H9 (cell line): ENCODE data around the gene SULF2. TPM values are rescaled to one million over a fixed set of nuclear protein-coding genes. Genes with fewer than 3 reads are reported as not detected.

ENCODE experiments used
- DNase-seq: peaks from one replicate; pipeline ENCODE4 v3.0.0-alpha.2; 2017
- H2AFZ ChIP-seq: one replicate; pipeline ENCODE4 v1.6.1; 2013; ENCODE audit warnings: mild to moderate bottlenecking, low read length, control low read depth, moderate library complexity
- H2AK5ac ChIP-seq: 2 replicates; pipeline ENCODE4 v1.6.1; 2013; ENCODE audit warnings: low read length, control low read depth, mixed read lengths; ENCODE audit not compliant: insufficient read length
- H2BK120ac ChIP-seq: one replicate; pipeline ENCODE4 v1.6.1; 2013; ENCODE audit warnings: low read depth, mild to moderate bottlenecking, low read length, control low read depth, inconsistent platforms; ENCODE audit not compliant: poor library complexity, severe bottlenecking
- H2BK12ac ChIP-seq: 2 replicates; pipeline ENCODE4 v1.6.1; 2013; ENCODE audit warnings: low read length, control low read depth, mixed read lengths, low read depth; ENCODE audit not compliant: insufficient read length
- H2BK15ac ChIP-seq: 2 replicates; pipeline ENCODE4 v1.6.1; 2013; ENCODE audit warnings: low read depth, low read length, control low read depth
- H2BK20ac ChIP-seq: one replicate; pipeline ENCODE4 v1.6.1; 2013; ENCODE audit warnings: low read depth, mild to moderate bottlenecking, low read length, control low read depth, inconsistent platforms; ENCODE audit not compliant: poor library complexity, severe bottlenecking
- H2BK5ac ChIP-seq: 2 replicates; pipeline ENCODE4 v1.6.1; 2013; ENCODE audit warnings: low read length, control low read depth, mixed read lengths; ENCODE audit not compliant: insufficient read length
- H3K14ac ChIP-seq: 2 replicates; pipeline ENCODE4 v1.6.1; 2013; ENCODE audit warnings: low read length, control low read depth; ENCODE audit not compliant: insufficient read depth
- H3K18ac ChIP-seq: 2 replicates; pipeline ENCODE4 v1.6.1; 2013; ENCODE audit warnings: low read depth, mild to moderate bottlenecking, mixed read lengths, low read length, control low read depth; ENCODE audit not compliant: insufficient read length
- H3K23ac ChIP-seq: 2 replicates; pipeline ENCODE4 v1.6.1; 2013; ENCODE audit warnings: low read length, control low read depth, mixed read lengths, low read depth; ENCODE audit not compliant: insufficient read length
- H3K23me2 ChIP-seq: 2 replicates; pipeline ENCODE4 v1.6.1; 2013; ENCODE audit warnings: low read depth, mild to moderate bottlenecking, mixed read lengths, low read length, control low read depth; ENCODE audit not compliant: insufficient read length, poor library complexity, severe bottlenecking
- H3K27ac ChIP-seq: 2 replicates; pipeline ENCODE4 v1.5.1; 2013; ENCODE audit warnings: low read length, control low read depth, mixed read lengths, low read depth; ENCODE audit not compliant: insufficient read length
- H3K27me3 ChIP-seq: 2 replicates; pipeline ENCODE4 v1.6.1; 2013; ENCODE audit warnings: low read length, control low read depth, inconsistent platforms; ENCODE audit not compliant: insufficient read depth
- H3K4ac ChIP-seq: 2 replicates; pipeline ENCODE4 v1.6.1; 2013; ENCODE audit warnings: low read depth, mild to moderate bottlenecking, control low read depth, inconsistent platforms, low read length, moderate library complexity
- H3K4me1 ChIP-seq: 2 replicates; pipeline ENCODE4 v1.6.1; 2013; ENCODE audit warnings: low read length, control low read depth, inconsistent platforms; ENCODE audit not compliant: insufficient read depth
- H3K4me2 ChIP-seq: 2 replicates; pipeline ENCODE4 v1.6.1; 2013; ENCODE audit warnings: low read length, control low read depth, mixed read lengths; ENCODE audit not compliant: insufficient read length, insufficient read depth
- H3K56ac ChIP-seq: 2 replicates; pipeline ENCODE4 v1.6.1; 2013; ENCODE audit warnings: low read depth, mild to moderate bottlenecking, mixed read lengths, low read length, control low read depth; ENCODE audit not compliant: insufficient read length
- H3K79me1 ChIP-seq: 2 replicates; pipeline ENCODE4 v1.6.1; 2013; ENCODE audit warnings: low read depth, mild to moderate bottlenecking, moderate library complexity, low read length, control low read depth, inconsistent platforms; ENCODE audit not compliant: insufficient read depth, poor library complexity, severe bottlenecking
- H3K79me2 ChIP-seq: 2 replicates; pipeline ENCODE4 v1.6.1; 2013; ENCODE audit warnings: low read length, control low read depth, inconsistent platforms; ENCODE audit not compliant: insufficient read depth
- H3K9ac ChIP-seq: 2 replicates; pipeline ENCODE4 v1.6.1; 2013; ENCODE audit warnings: low read length, control low read depth, mixed read lengths; ENCODE audit not compliant: insufficient read length; ENCODE audit errors: extremely low read depth
- H3K9me3 ChIP-seq: one replicate; pipeline ENCODE4 v1.6.1; 2013; ENCODE audit warnings: low read depth, low read length, inconsistent platforms; ENCODE audit not compliant: control insufficient read depth
- H3T11ph ChIP-seq: one replicate; pipeline ENCODE4 v1.6.1; 2013; ENCODE audit warnings: mild to moderate bottlenecking, low read length, control low read depth, inconsistent platforms
- H4K20me1 ChIP-seq: one replicate; pipeline ENCODE4 v1.6.1; 2013; ENCODE audit not compliant: control insufficient read depth, insufficient read length, insufficient read depth
- H4K5ac ChIP-seq: 2 replicates; pipeline ENCODE4 v1.6.1; 2013; ENCODE audit warnings: low read depth, mild to moderate bottlenecking, mixed read lengths, low read length, control low read depth; ENCODE audit not compliant: insufficient read length
- H4K8ac ChIP-seq: replicated peaks from 2 replicates; pipeline ENCODE4 v1.6.1; 2013; ENCODE audit warnings: low read length, control low read depth, mixed read lengths, low read depth; ENCODE audit not compliant: insufficient read length
- H4K91ac ChIP-seq: 2 replicates; pipeline ENCODE4 v1.6.1; 2013; ENCODE audit warnings: low read depth, mild to moderate bottlenecking, moderate library complexity, mixed read lengths, low read length, control low read depth; ENCODE audit not compliant: insufficient read length
- H3K27ac Mint-ChIP-seq, 3 experiments: 2 replicates in 2 of 3; 3 replicates in 1 of 3; pipeline ENCODE4 v1.8.0; 2020 to 2021; ENCODE audit warnings: mixed read lengths in 3 of 3, mild to moderate bottlenecking in 1 of 3, moderate library complexity in 1 of 3
- H3K27me3 Mint-ChIP-seq: 2 replicates; pipeline ENCODE4 v1.8.0; 2021; ENCODE audit warnings: low read depth, mild to moderate bottlenecking, moderate library complexity, mixed read lengths
- H3K36me3 Mint-ChIP-seq, 3 experiments: 2 replicates in 2 of 3; 3 replicates in 1 of 3; pipeline ENCODE4 v1.8.0; 2020 to 2021; ENCODE audit warnings: low read depth in 3 of 3, mixed read lengths in 3 of 3; ENCODE audit not compliant: insufficient read depth in 1 of 3
- H3K4me1 Mint-ChIP-seq, 2 experiments: 2 replicates each; pipeline ENCODE4 v1.8.0; 2020; ENCODE audit warnings: mixed read lengths in 2 of 2
- H3K4me3 Mint-ChIP-seq, 2 experiments: 2 replicates in 1 of 2; 3 replicates in 1 of 2; pipeline ENCODE4 v1.8.0; 2020 to 2021; ENCODE audit warnings: mild to moderate bottlenecking in 2 of 2, mixed read lengths in 2 of 2, moderate library complexity in 1 of 2
- H3K9me3 Mint-ChIP-seq, 2 experiments: 2 replicates in 1 of 2; 3 replicates in 1 of 2; pipeline ENCODE4 v1.8.0; 2020; ENCODE audit warnings: mild to moderate bottlenecking in 2 of 2, mixed read lengths in 2 of 2, moderate library complexity in 1 of 2
- CTCF ChIP-seq: fragments of 200-600 bp; sonication (generic); conservative IDR thresholded peaks from 3 replicates; pipeline ENCODE4 v1.8.0; 2021; ENCODE audit warnings: antibody characterized with exemption, mild to moderate bottlenecking
- WGBS: extraction: QIAGEN DNeasy Blood & Tissue Kit; methylation state at CpG from one replicate; pipeline ENCODE4 v1.1.7; 2013; ENCODE audit warnings: missing lambda C conversion rate, low lambda C conversion rate, mixed read lengths; ENCODE audit not compliant: insufficient read length; ENCODE audit errors: extremely low coverage; 5-methylcytosine and 5-hydroxymethylcytosine counted together
- total RNA-seq: library from RNA; stranded (reverse); gene quantifications from 2 replicates; pipeline ENCODE4 v1.2.1, GENCODE V29; 2021

Gene SULF2
- total RNA-seq, 1 experiment from 2014 or later = 31.2 TPM

- no peak overlapping the region for H3K4me2 ChIP-seq
- no peak overlapping the region for H4K5ac ChIP-seq
- no peaks in the 10 kb centered on the region; a peak in 1 of 5 replicates for H3K9me3 Mint-ChIP-seq
- H3K4me1 ChIP-seq = no peaks in the 10 kb centered on the region
- H3K27ac Mint-ChIP-seq = peak overlapping the region in 2 of 3 experiments; percentile 64 to 65; a peak in 4 of 7 replicates
- no peak overlapping the region for H3K27ac ChIP-seq
- H3K23me2 ChIP-seq = no peaks in the 10 kb centered on the region
- no peak overlapping the region for H3K18ac ChIP-seq
- no peak overlapping the region for H3T11ph ChIP-seq
- H4K91ac ChIP-seq = no peak overlapping the region
- no peaks in the 10 kb centered on the region for H4K20me1 ChIP-seq
- no peak overlapping the region for H3K23ac ChIP-seq
- H3K79me1 ChIP-seq = no peaks in the 10 kb centered on the region
- H2BK12ac ChIP-seq = no peak overlapping the region
- no peaks in the 10 kb centered on the region for H3K27me3 Mint-ChIP-seq
- no peak overlapping the region for H3K4ac ChIP-seq
- TF ChIP-seq CTCF = no peak
- no peak overlapping the region for H2AFZ ChIP-seq
- peaks cover 32 to 34% of the 10 kb centered on the region in 2 experiments for H3K4me1 Mint-ChIP-seq
- no peak overlapping the region for H2BK5ac ChIP-seq
- H2BK20ac ChIP-seq = no peak overlapping the region
- H3K56ac ChIP-seq = no peak overlapping the region
- H3K27me3 ChIP-seq = no peaks in the 10 kb centered on the region
- H2BK15ac ChIP-seq = no peak overlapping the region
- peak; percentile 69 for DNase-seq
- no peaks in the 10 kb centered on the region for H3K79me2 ChIP-seq
- no peak overlapping the region; the same call in 1 of the 2 replicates for H3K14ac ChIP-seq
- no peak overlapping the region for H3K4me3 Mint-ChIP-seq
- no peak overlapping the region for H3K9ac ChIP-seq
- peaks cover 8% of the 10 kb centered on the region for H3K9me3 ChIP-seq
- no peak overlapping the region for H2AK5ac ChIP-seq
- no peak overlapping the region for H4K8ac ChIP-seq
- H3K36me3 Mint-ChIP-seq = peaks cover 0 to 6% (median 0%) of the 10 kb centered on the region in 3 experiments; a peak in 2 of 7 replicates
- H2BK120ac ChIP-seq = no peak overlapping the region
- WGBS = no CpG with 5 or more reads among the region's 18 CpGs
Observed at GRCh38 chr20:47688385-47689381, 96.6 kb downstream of the SULF2 start.
